GM10847 (cell line): ENCODE data around the gene IFT22.

Experiments
- POLR2A ChIP-seq: IDR thresholded peaks from 2 replicates; pipeline ENCODE4 v1.6.1; 2011; ENCODE audit not compliant: insufficient read length; ENCODE audit errors: extremely low read depth

Gene IFT22

GRCh38 chr7:101287032-101287431 lies 34.6 kb downstream of the IFT22 start:
- no peak for TF ChIP-seq POLR2A

- TF ChIP-seq POLR2A, result no peak
Measured at GRCh38 chr7:101285171-101285570, 36.4 kb downstream of the IFT22 start.

- TF ChIP-seq POLR2A, result no peak
Measured at GRCh38 chr7:101278461-101279292, 42.9 kb downstream of the IFT22 start.

GRCh38 chr7:101277155-101277554 lies 44.5 kb downstream of the IFT22 start:
- no peak for TF ChIP-seq POLR2A

- TF ChIP-seq POLR2A, result no peak
Measured at GRCh38 chr7:101273206-101273605, 48.4 kb downstream of the IFT22 start.

- no peak for TF ChIP-seq POLR2A
Measured at GRCh38 chr7:101271021-101271420, 50.6 kb downstream of the IFT22 start.

GRCh38 chr7:101269664-101270063 lies 51.9 kb downstream of the IFT22 start:
- no peak for TF ChIP-seq POLR2A

- TF ChIP-seq POLR2A, result no peak
Measured at GRCh38 chr7:101265622-101266516, 55.7 kb downstream of the IFT22 start.
